ENCODE results near the gene ZNF284. TPM values are rescaled to one million over a fixed set of nuclear protein-coding genes. Genes with fewer than 3 reads are reported as not detected.

The ZNF284 gene
- total RNA-seq, 1 donor from 2014 or later = 5.2 TPM

GRCh38 chr19:44092108-44092507 is 20.1 kb downstream of the ZNF284 start:
- H3K9me3 Mint-ChIP-seq = no peaks in the 10 kb centered on the region
- no peak overlapping the region for H3K4me3 Mint-ChIP-seq
- no peaks in the 10 kb centered on the region for H3K27me3 Mint-ChIP-seq
- H3K4me1 Mint-ChIP-seq (ENCODE audit: unreplicated experiment) = peaks cover 12% of the 10 kb centered on the region
- H3K27ac Mint-ChIP-seq = no peak overlapping the region
- no peak for DNase-seq (ENCODE audit: extremely low spot score, unreplicated experiment)
- peaks cover 6% of the 10 kb centered on the region for H3K36me3 Mint-ChIP-seq
- no peak for TF ChIP-seq CTCF (conservative IDR thresholded peaks at IDR 0.05)

GRCh38 chr19:44093931-44094765 is 22.2 kb downstream of the ZNF284 start, which contains the start of gene ZNF224:
ZNF224 (plus strand) TSS chr19:44094361; CDS start chr19:44097874, 3,513 bp downstream.
- peak within 1 kb of the TSS; percentile 89 for H3K27ac Mint-ChIP-seq
- no peak for TF ChIP-seq CTCF (conservative IDR thresholded peaks at IDR 0.05)
- H3K4me3 Mint-ChIP-seq = peak within 1 kb of the TSS; percentile 99
- no peaks in the 10 kb centered on the region for H3K27me3 Mint-ChIP-seq
- H3K4me1 Mint-ChIP-seq (ENCODE audit: unreplicated experiment) = peaks cover 12% of the 10 kb centered on the region
- DNase-seq (ENCODE audit: extremely low spot score, unreplicated experiment) = peak; percentile 89
- peaks cover 18% of the 10 kb centered on the region for H3K36me3 Mint-ChIP-seq
- no peaks in the 10 kb centered on the region for H3K9me3 Mint-ChIP-seq

GRCh38 chr19:44107751-44108150 is 35.8 kb downstream of the ZNF284 start:
- TF ChIP-seq CTCF (conservative IDR thresholded peaks at IDR 0.05) = no peak
- Mint-ChIP-seq H3K4me3 (no peak overlapping the region), H3K27ac (no peak overlapping the region), H3K9me3 (peaks cover 36% of the 10 kb centered on the region), H3K4me1 (ENCODE audit: unreplicated experiment) (peaks cover 7% of the 10 kb centered on the region), H3K36me3 (peaks cover 67% of the 10 kb centered on the region), H3K27me3 (no peaks in the 10 kb centered on the region)
- DNase-seq (ENCODE audit: extremely low spot score, unreplicated experiment) = no peak

- Mint-ChIP-seq H3K9me3 (peaks cover 30% of the 10 kb centered on the region), H3K4me1 (ENCODE audit: unreplicated experiment) (peaks cover 12% of the 10 kb centered on the region), H3K27ac (no peak overlapping the region), H3K27me3 (no peaks in the 10 kb centered on the region), H3K4me3 (no peak overlapping the region), H3K36me3 (peaks cover 55% of the 10 kb centered on the region)
- DNase-seq (ENCODE audit: extremely low spot score, unreplicated experiment) = no peak
- TF ChIP-seq CTCF (conservative IDR thresholded peaks at IDR 0.05) = no peak
Measured at GRCh38 chr19:44109458-44109857, 37.5 kb downstream of the ZNF284 start.

- no peak for TF ChIP-seq CTCF (conservative IDR thresholded peaks at IDR 0.05)
- Mint-ChIP-seq H3K27ac (peak overlapping the region; percentile 94), H3K27me3 (no peaks in the 10 kb centered on the region), H3K9me3 (peaks cover 23% of the 10 kb centered on the region), H3K4me1 (ENCODE audit: unreplicated experiment) (peaks cover 12% of the 10 kb centered on the region), H3K4me3 (peak overlapping the region; percentile 100), H3K36me3 (peaks cover 39% of the 10 kb centered on the region)
- no peak for DNase-seq (ENCODE audit: extremely low spot score, unreplicated experiment)
Measured at GRCh38 chr19:44111910-44112463, 40.0 kb downstream of the ZNF284 start.

All from type B pancreatic cell (in vitro differentiated cells).